ENCODE data around the gene MEI1. TPM values are rescaled to one million over a fixed set of nuclear protein-coding genes. Genes with fewer than 3 reads are reported as not detected.

Gene MEI1
- total RNA-seq, 1 donor from 2014 or later, result 0.64 TPM

DNA sequence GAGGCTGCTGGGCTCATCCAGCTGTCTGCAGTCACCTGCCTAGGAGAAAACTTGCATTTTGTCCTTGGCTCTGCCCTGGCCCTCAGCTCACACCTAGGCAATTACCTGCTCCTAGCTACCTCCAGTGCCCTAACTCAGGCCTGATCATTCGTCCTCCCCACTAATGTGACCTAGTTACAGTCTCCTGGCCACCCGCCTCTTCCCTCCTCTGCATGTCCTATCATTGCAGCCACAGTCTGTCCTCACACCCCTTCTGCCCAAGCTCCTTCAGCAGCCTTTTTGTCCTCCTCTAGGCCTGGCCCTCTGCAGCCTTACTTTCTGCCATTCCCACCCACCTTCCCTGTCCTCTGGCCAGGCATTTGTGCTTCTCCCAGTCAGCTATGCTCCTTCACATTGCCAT, 83.4 kb downstream of the MEI1 start:
- Histone ChIP-seq H3K27me3 (ENCODE audit: insufficient read depth, low read length) (no peaks in the 10 kb centered on the region), H3K9ac (ENCODE audit: low read length) (no peak overlapping the region), H3K27ac (ENCODE audit: low read depth, low read length) (no peak overlapping the region), H3K4me1 (ENCODE audit: insufficient read depth, low read length) (no peaks in the 10 kb centered on the region), H3K4me3 (ENCODE audit: insufficient read depth, low read depth, low read length) (no peak overlapping the region), H3K9me3 (ENCODE audit: insufficient read depth, low read depth, low read length) (no peaks in the 10 kb centered on the region), H3K4me2 (ENCODE audit: low read length) (no peak overlapping the region), H3K36me3 (ENCODE audit: insufficient read depth, low read length) (no peaks in the 10 kb centered on the region), H4K20me1 (ENCODE audit: insufficient read depth, low read length) (no peaks in the 10 kb centered on the region), H2AFZ (ENCODE audit: low read depth, low read length) (no peak overlapping the region), H3K79me2 (ENCODE audit: insufficient read depth, low read length) (no peaks in the 10 kb centered on the region)
- Mint-ChIP-seq H3K36me3 (ENCODE audit: low read depth, unreplicated experiment) (peaks cover 2% of the 10 kb centered on the region), H3K9me3 (ENCODE audit: unreplicated experiment) (no peaks in the 10 kb centered on the region), H3K27me3 (ENCODE audit: low read depth, unreplicated experiment) (peaks cover 18% of the 10 kb centered on the region), H3K27ac (ENCODE audit: unreplicated experiment) (no peak overlapping the region), H3K4me3 (ENCODE audit: unreplicated experiment) (no peak overlapping the region), H3K4me1 (ENCODE audit: low read depth, unreplicated experiment) (no peaks in the 10 kb centered on the region)
- FAIRE-seq (no peak), DNase-seq (ENCODE audit: low read depth) (no peak)
- no peak for TF ChIP-seq EZH2 (IDR thresholded peaks at IDR 0.05; ENCODE audit: insufficient read depth, low read length)
- TF ChIP-seq, protein P1, sequence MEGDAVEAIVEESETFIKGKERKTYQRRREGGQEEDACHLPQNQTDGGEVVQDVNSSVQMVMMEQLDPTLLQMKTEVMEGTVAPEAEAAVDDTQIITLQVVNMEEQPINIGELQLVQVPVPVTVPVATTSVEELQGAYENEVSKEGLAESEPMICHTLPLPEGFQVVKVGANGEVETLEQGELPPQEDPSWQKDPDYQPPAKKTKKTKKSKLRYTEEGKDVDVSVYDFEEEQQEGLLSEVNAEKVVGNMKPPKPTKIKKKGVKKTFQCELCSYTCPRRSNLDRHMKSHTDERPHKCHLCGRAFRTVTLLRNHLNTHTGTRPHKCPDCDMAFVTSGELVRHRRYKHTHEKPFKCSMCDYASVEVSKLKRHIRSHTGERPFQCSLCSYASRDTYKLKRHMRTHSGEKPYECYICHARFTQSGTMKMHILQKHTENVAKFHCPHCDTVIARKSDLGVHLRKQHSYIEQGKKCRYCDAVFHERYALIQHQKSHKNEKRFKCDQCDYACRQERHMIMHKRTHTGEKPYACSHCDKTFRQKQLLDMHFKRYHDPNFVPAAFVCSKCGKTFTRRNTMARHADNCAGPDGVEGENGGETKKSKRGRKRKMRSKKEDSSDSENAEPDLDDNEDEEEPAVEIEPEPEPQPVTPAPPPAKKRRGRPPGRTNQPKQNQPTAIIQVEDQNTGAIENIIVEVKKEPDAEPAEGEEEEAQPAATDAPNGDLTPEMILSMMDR (IDR thresholded peaks at IDR 0.05; ENCODE audit: insufficient read depth, low read depth, low read length), result no peak

DNA sequence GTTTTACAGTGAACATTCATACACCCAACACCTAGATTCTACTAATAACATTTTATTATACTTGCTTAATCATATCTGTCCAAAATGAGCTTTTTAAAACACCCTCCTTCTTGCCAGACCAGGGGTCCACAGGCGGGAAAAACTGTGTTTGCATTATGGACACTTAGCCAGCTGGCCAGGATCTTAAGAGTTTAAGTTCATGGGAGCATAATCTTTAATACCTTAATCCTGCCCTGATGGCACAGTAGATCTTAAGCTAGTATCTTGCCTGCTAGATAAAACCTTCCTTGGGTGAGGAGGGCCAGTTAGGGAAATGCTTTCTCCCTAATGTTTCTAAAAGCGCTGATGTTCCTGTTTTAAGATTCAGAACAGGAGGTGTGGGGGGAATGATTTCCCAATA, 88.0 kb downstream of the MEI1 start:
- no peaks in the 10 kb centered on the region for H3K9me3 Mint-ChIP-seq (ENCODE audit: unreplicated experiment)
- Histone ChIP-seq H3K4me1 (ENCODE audit: insufficient read depth, low read length) (no peaks in the 10 kb centered on the region), H3K4me2 (ENCODE audit: low read length) (no peak overlapping the region), H3K9me3 (ENCODE audit: insufficient read depth, low read depth, low read length) (no peaks in the 10 kb centered on the region), H3K27me3 (ENCODE audit: insufficient read depth, low read length) (no peaks in the 10 kb centered on the region), H2AFZ (ENCODE audit: low read depth, low read length) (no peak overlapping the region), H3K27ac (ENCODE audit: low read depth, low read length) (no peak overlapping the region), H3K9ac (ENCODE audit: low read length) (no peak overlapping the region), H3K4me3 (ENCODE audit: insufficient read depth, low read depth, low read length) (no peak overlapping the region), H4K20me1 (ENCODE audit: insufficient read depth, low read length) (no peaks in the 10 kb centered on the region), H3K79me2 (ENCODE audit: insufficient read depth, low read length) (no peaks in the 10 kb centered on the region), H3K36me3 (ENCODE audit: insufficient read depth, low read length) (no peaks in the 10 kb centered on the region)
- H3K36me3 Mint-ChIP-seq (ENCODE audit: low read depth, unreplicated experiment), result no peaks in the 10 kb centered on the region
- no peak overlapping the region for H3K4me3 Mint-ChIP-seq (ENCODE audit: unreplicated experiment)
- no peak for TF ChIP-seq EZH2 (IDR thresholded peaks at IDR 0.05; ENCODE audit: insufficient read depth, low read length)
- TF ChIP-seq, protein P1 (IDR thresholded peaks at IDR 0.05; ENCODE audit: insufficient read depth, low read depth, low read length), result no peak
- FAIRE-seq (no peak), DNase-seq (ENCODE audit: low read depth) (no peak)
- no peaks in the 10 kb centered on the region for H3K4me1 Mint-ChIP-seq (ENCODE audit: low read depth, unreplicated experiment)
- no peak overlapping the region for H3K27ac Mint-ChIP-seq (ENCODE audit: unreplicated experiment)
- H3K27me3 Mint-ChIP-seq (ENCODE audit: low read depth, unreplicated experiment), result peaks cover 10% of the 10 kb centered on the region

DNA sequence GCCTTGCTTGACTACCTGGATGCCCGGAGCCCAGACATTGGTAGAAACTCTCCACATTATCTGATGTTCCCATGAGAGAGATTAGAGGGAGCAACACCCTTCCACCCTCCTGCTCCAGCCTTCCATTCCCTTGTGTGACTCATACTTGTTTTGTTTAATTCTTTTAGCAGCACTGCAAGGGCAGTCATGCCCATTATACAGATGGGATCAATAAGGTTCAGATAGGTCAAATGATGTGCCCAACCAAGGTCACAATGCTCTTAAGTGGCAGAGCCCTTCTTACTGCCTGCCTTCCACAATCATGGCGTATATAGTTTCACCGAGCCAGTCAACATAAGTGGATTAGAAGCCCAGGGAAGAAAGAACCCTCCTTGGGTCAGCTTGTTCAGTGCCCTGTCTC, 94.6 kb downstream of the MEI1 start:
- TF ChIP-seq EZH2 (IDR thresholded peaks at IDR 0.05; ENCODE audit: insufficient read depth, low read length), result no peak
- TF ChIP-seq, protein P1 (IDR thresholded peaks at IDR 0.05; ENCODE audit: insufficient read depth, low read depth, low read length), result no peak
- no peak overlapping the region for H3K27ac ChIP-seq (ENCODE audit: low read depth, low read length)
- no peak overlapping the region for H3K4me3 Mint-ChIP-seq (ENCODE audit: unreplicated experiment)
- no peaks in the 10 kb centered on the region for H4K20me1 ChIP-seq (ENCODE audit: insufficient read depth, low read length)
- no peaks in the 10 kb centered on the region for H3K9me3 ChIP-seq (ENCODE audit: insufficient read depth, low read depth, low read length)
- H3K36me3 ChIP-seq (ENCODE audit: insufficient read depth, low read length), result no peaks in the 10 kb centered on the region
- H3K4me1 ChIP-seq (ENCODE audit: insufficient read depth, low read length), result no peaks in the 10 kb centered on the region
- H3K36me3 Mint-ChIP-seq (ENCODE audit: low read depth, unreplicated experiment), result no peaks in the 10 kb centered on the region
- no peaks in the 10 kb centered on the region for H3K27me3 ChIP-seq (ENCODE audit: insufficient read depth, low read length)
- no peak overlapping the region for H3K27ac Mint-ChIP-seq (ENCODE audit: unreplicated experiment)
- H3K4me2 ChIP-seq (ENCODE audit: low read length), result no peak overlapping the region
- H3K4me3 ChIP-seq (ENCODE audit: insufficient read depth, low read depth, low read length), result no peak overlapping the region
- no peaks in the 10 kb centered on the region for H3K79me2 ChIP-seq (ENCODE audit: insufficient read depth, low read length)
- no peak overlapping the region for H2AFZ ChIP-seq (ENCODE audit: low read depth, low read length)
- H3K27me3 Mint-ChIP-seq (ENCODE audit: low read depth, unreplicated experiment), result no peaks in the 10 kb centered on the region
- FAIRE-seq, result no peak
- no peaks in the 10 kb centered on the region for H3K4me1 Mint-ChIP-seq (ENCODE audit: low read depth, unreplicated experiment)
- H3K9me3 Mint-ChIP-seq (ENCODE audit: unreplicated experiment), result peaks cover 5% of the 10 kb centered on the region
- DNase-seq (ENCODE audit: low read depth), result no peak
- H3K9ac ChIP-seq (ENCODE audit: low read length), result no peak overlapping the region
